Liver (tissue), 9 donors: ENCODE measurements around the gene NKAIN2. TPM values are rescaled to one million over a fixed set of nuclear protein-coding genes. Genes with fewer than 3 reads are reported as not detected.
"Not testable (repeated sequence)": the region's sequence is repeated elsewhere in the genome, so short reads cannot be mapped to it uniquely, and the experiment has no call there.

Experiments
- DNase-seq: peaks from one replicate; pipeline ENCODE4 v3.0.0-alpha.2; 2017; ENCODE audit warnings: low spot score
- H3K27ac ChIP-seq, 2 donors: one replicate each; pipeline ENCODE4 v1.7.0; 2013; ENCODE audit warnings: inconsistent platforms in 2 of 2, low read length in 2 of 2, control low read depth in 1 of 2, low read depth in 1 of 2, mild to moderate bottlenecking in 1 of 2
- H3K27me3 ChIP-seq, 4 donors: one replicate each; pipeline versions ENCODE4 v1.6.1 to v1.7.0; 2013; ENCODE audit warnings: low read length in 3 of 4, inconsistent platforms in 1 of 4, mild to moderate bottlenecking in 1 of 4, moderate library complexity in 1 of 4; ENCODE audit not compliant: control insufficient read depth in 4 of 4, insufficient read depth in 4 of 4
- H3K36me3 ChIP-seq, 4 donors: one replicate each; pipeline versions ENCODE4 v1.6.1 to v1.7.0; 2013; ENCODE audit warnings: low read length in 3 of 4, mild to moderate bottlenecking in 3 of 4, low read depth in 1 of 4, moderate library complexity in 1 of 4; ENCODE audit not compliant: control insufficient read depth in 4 of 4, insufficient read depth in 3 of 4
- H3K4me1 ChIP-seq, 4 donors: one replicate each; pipeline versions ENCODE4 v1.6.1 to v1.7.0; 2013; ENCODE audit warnings: low read length in 3 of 4, mild to moderate bottlenecking in 3 of 4, moderate library complexity in 1 of 4; ENCODE audit not compliant: control insufficient read depth in 4 of 4, insufficient read depth in 4 of 4
- H3K4me3 ChIP-seq, 3 donors: one replicate each; pipeline versions ENCODE4 v1.6.1 to v1.7.0; 2013; ENCODE audit warnings: low read length in 3 of 3, control low read depth in 1 of 3, low read depth in 1 of 3, mild to moderate bottlenecking in 1 of 3
- H3K9ac ChIP-seq, 2 donors: one replicate each; pipeline ENCODE4 v1.7.0; 2013; ENCODE audit warnings: low read length in 2 of 2, mild to moderate bottlenecking in 2 of 2, moderate library complexity in 2 of 2, control low read depth in 1 of 2, low read depth in 1 of 2
- H3K9me3 ChIP-seq, 4 donors: one replicate each; pipeline versions ENCODE4 v1.6.1 to v1.7.0; 2013; ENCODE audit warnings: low read length in 3 of 4; ENCODE audit not compliant: control insufficient read depth in 4 of 4
- ATF3 ChIP-seq: IDR thresholded peaks from 2 replicates; pipeline ENCODE4 v1.6.1; 2016; ENCODE audit warnings: antibody characterized with exemption
- EGR1 ChIP-seq, 2 donors: IDR thresholded peaks; 2 replicates each; pipeline ENCODE4 v1.6.1; 2016 to 2018; ENCODE audit warnings: antibody characterized with exemption in 2 of 2, low read depth in 2 of 2
- GABPA ChIP-seq, 2 donors: IDR thresholded peaks in 1 of 2; conservative IDR thresholded peaks in 1 of 2; 2 replicates each; pipeline ENCODE4 v1.6.1; 2016; ENCODE audit warnings: antibody characterized with exemption in 2 of 2, mild to moderate bottlenecking in 1 of 2, moderate library complexity in 1 of 2
- HNF4A ChIP-seq, 2 donors: conservative IDR thresholded peaks; 2 replicates each; pipeline ENCODE4 v1.6.1; 2016; ENCODE audit warnings: antibody characterized with exemption in 2 of 2, mild to moderate bottlenecking in 2 of 2
- HNF4G ChIP-seq: IDR thresholded peaks from 2 replicates; pipeline ENCODE4 v1.6.1; 2016; ENCODE audit warnings: antibody characterized with exemption
- NR2F2 ChIP-seq: IDR thresholded peaks from 2 replicates; pipeline ENCODE4 v1.6.1; 2016; ENCODE audit warnings: antibody characterized with exemption
- REST ChIP-seq: IDR thresholded peaks from 2 replicates; pipeline ENCODE4 v1.6.1; 2016; ENCODE audit warnings: antibody characterized with exemption, mild to moderate bottlenecking
- RXRA ChIP-seq, 2 donors: IDR thresholded peaks; 2 replicates each; pipeline ENCODE4 v1.6.1; 2017 to 2018; ENCODE audit warnings: antibody characterized with exemption in 2 of 2, mild to moderate bottlenecking in 1 of 2
- SP1 ChIP-seq: IDR thresholded peaks from 2 replicates; pipeline ENCODE4 v1.6.1; 2018; ENCODE audit warnings: antibody characterized with exemption, mild to moderate bottlenecking
- WGBS: extraction: QIAGEN DNeasy Blood & Tissue Kit; methylation state at CpG from one replicate; pipeline ENCODE4 v1.1.7; 2013; 5-methylcytosine and 5-hydroxymethylcytosine counted together
- polyA plus RNA-seq, 2 donors: library from polyadenylated mRNA; stranded (reverse) in 1 of 2; unstranded in 1 of 2; fragments of 200-250 nt in 1 of 2; fragments of >200 nt in 1 of 2; fragmentation: Nextera tagmentation in 1 of 2; extraction: Ambion mirVana in 1 of 2; gene quantifications; one replicate each; pipeline versions ENCODE4 v1.2.1 to v1.2.3, GENCODE V29; 2013 to 2015
- total RNA-seq, 2 donors: library from RNA; depleted of rRNA; stranded (reverse); fragments of >200 nt; gene quantifications; one replicate each; pipeline ENCODE4 v1.2.3, GENCODE V29; 2014
- TF ChIP-seq, protein P1 (sequence below): IDR thresholded peaks from 2 replicates; pipeline ENCODE4 v1.6.1; 2016; ENCODE audit warnings: antibody characterized with exemption
- TF ChIP-seq, protein P2 (sequence below): fragments of 150-350 bp; IDR thresholded peaks from 2 replicates; pipeline ENCODE4 v1.5.1; 2017; ENCODE audit warnings: improper control_type of control experiment, low read depth, low read length; ENCODE audit not compliant: missing input control
- donor health status: healthy.
- donor health status: healthy.
- donor health status: healthy.
- donor health status: healthy.
- donor health status: healthy.

NKAIN2 gene
- total and polyA plus RNA-seq, 4 donors: 0.05 to 0.14 TPM; not detected in 2

DNA sequence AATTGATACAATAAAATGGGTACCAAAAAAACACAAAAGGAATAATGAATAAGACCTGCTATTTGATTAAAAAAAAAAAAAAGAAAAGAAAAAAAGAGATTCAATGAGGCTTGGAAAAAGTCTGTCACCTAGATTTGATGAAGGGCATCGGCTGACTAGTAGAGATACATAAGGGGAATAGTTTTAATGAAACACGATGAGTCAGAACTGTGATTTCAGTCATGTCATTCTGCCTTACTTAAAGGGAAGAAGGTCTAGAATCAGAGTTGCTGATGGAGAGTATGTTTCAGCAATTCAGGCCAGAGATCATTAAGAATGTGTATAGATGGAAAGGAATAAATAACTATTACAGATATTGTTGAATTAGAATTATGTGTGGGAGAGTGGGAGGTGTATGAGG, 592.7 kb downstream of the NKAIN2 start (continued):
- TF ChIP-seq NR2F2 (no peak), HNF4G (no peak), HNF4A (conservative IDR thresholded peaks at IDR 0.05) (no peak)

GRCh38 chr6:124400261-124400999, 596.8 kb downstream of the NKAIN2 start:
- H3K9ac ChIP-seq: no peak overlapping the region
- no peaks in the 10 kb centered on the region for H3K36me3 ChIP-seq
- no peak overlapping the region for H3K27ac ChIP-seq
- H3K4me1 ChIP-seq: no peaks in the 10 kb centered on the region
- no peak for DNase-seq
- no peaks in the 10 kb centered on the region for H3K9me3 ChIP-seq
- H3K27me3 ChIP-seq: no peaks in the 10 kb centered on the region
- no peak overlapping the region for H3K4me3 ChIP-seq
- TF ChIP-seq ATF3: no peak
- TF ChIP-seq SP1: no peak
- TF ChIP-seq, protein P1, sequence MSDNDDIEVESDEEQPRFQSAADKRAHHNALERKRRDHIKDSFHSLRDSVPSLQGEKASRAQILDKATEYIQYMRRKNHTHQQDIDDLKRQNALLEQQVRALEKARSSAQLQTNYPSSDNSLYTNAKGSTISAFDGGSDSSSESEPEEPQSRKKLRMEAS: no peak
- no peak for TF ChIP-seq NR2F2
- TF ChIP-seq, protein P2, sequence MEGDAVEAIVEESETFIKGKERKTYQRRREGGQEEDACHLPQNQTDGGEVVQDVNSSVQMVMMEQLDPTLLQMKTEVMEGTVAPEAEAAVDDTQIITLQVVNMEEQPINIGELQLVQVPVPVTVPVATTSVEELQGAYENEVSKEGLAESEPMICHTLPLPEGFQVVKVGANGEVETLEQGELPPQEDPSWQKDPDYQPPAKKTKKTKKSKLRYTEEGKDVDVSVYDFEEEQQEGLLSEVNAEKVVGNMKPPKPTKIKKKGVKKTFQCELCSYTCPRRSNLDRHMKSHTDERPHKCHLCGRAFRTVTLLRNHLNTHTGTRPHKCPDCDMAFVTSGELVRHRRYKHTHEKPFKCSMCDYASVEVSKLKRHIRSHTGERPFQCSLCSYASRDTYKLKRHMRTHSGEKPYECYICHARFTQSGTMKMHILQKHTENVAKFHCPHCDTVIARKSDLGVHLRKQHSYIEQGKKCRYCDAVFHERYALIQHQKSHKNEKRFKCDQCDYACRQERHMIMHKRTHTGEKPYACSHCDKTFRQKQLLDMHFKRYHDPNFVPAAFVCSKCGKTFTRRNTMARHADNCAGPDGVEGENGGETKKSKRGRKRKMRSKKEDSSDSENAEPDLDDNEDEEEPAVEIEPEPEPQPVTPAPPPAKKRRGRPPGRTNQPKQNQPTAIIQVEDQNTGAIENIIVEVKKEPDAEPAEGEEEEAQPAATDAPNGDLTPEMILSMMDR: no peak
- no peak for TF ChIP-seq RXRA (IDR thresholded peaks at IDR 0.05)
- TF ChIP-seq GABPA (IDR thresholded peaks at IDR 0.05 in 1 of 2, conservative IDR thresholded peaks at IDR 0.05 in 1 of 2): no peak
- TF ChIP-seq EGR1 (IDR thresholded peaks at IDR 0.05; ENCODE audit: low read depth in 2 of 2): no peak
- TF ChIP-seq REST: no peak
- 57% methylated on average over 2 of the region's 2 CpGs for WGBS

- H3K9ac ChIP-seq, H3K4me3 ChIP-seq, H3K27me3 ChIP-seq, H3K9me3 ChIP-seq, H3K4me1 ChIP-seq, DNase-seq, H3K27ac ChIP-seq, H3K36me3 ChIP-seq: not testable (repeated sequence)
- WGBS: 58% methylated on average over 4 of the region's 4 CpGs
Measured at GRCh38 chr6:124410425-124410824, 606.8 kb downstream of the NKAIN2 start.

GRCh38 chr6:124412657-124413056, 609.0 kb downstream of the NKAIN2 start:
- H3K4me3 ChIP-seq, H3K27me3 ChIP-seq, H3K27ac ChIP-seq, H3K4me1 ChIP-seq, DNase-seq, H3K36me3 ChIP-seq, H3K9me3 ChIP-seq, H3K9ac ChIP-seq: not testable (repeated sequence)
- 46% methylated on average over 10 of the region's 10 CpGs for WGBS
